ENCODE data around the gene ATP8B4.

DNA sequence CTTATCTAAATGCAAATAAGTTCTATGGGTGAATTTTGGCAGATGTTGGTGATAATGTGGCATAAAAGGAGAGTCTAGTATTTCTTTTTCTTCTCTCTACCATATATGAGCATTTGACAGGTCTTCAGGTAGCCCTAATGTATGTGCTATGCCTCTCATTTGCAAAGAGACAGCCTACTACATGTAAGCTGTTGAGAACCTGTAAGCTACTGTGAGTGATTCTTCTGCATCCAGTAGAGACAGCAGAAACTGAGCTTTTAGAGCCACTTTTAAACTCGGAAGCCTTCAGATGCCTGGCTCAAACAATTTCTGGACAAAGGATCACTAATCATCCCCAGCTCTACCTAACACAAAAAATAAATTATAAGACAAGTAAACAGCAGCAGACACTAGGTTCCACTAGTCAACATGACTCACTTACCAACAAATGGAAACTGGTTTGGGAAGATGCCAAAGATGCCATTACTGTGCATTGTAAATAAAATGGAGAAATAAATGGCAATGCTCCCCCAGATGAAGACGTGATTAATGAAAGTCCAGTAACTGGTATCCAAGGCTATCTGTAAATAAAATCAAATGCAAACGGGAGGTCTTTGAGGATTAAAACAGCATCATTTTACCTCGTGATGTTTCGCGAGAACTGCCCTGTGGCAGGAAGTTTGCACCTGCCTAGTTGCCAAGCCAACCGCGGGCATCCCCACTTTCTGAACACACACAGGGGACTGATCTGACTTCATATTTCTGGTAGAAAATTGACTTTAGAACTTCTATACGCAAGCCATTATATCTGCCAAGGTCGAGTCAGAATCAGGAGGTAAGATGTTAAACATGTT, 252.9 kb downstream of the ATP8B4 start:
- TF ChIP-seq SNAI2 (CRISPR knock-in tag; IDR thresholded peaks at IDR 0.05) (no peak), RARB (CRISPR knock-in tag; IDR thresholded peaks at IDR 0.05) (no peak), ZC3H10 (CRISPR knock-in tag; IDR thresholded peaks at IDR 0.05) (no peak)
